ENCODE measurements around the gene AIG1.

Gene AIG1

DNA sequence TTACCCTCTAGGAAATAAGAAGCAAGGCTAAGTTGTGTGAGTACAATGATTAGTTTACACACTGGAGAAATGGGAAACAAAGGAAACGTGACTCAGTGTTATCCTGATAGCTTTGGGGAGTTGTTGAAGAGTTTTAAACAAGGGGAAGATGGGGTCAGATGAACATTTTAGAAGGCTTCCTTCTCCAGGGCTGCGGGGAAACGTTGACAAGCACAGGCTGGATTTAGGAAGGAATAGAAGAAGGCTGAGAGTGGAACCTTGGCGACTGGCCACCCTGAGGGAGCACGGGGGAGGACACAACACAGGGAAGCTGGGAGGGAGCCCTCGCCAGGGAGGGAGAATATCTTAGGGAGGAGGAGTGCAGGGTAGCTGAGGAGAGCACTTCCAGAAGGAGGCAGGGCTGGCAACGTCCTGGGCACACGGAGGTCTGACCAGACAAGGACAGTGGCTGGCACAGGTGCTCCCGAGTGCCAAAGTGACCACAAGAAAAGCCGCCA lies 134.7 kb downstream of the AIG1 start:
- DNase-seq (ENCODE audit: low read depth in 3 of 3), result no peak

DNA sequence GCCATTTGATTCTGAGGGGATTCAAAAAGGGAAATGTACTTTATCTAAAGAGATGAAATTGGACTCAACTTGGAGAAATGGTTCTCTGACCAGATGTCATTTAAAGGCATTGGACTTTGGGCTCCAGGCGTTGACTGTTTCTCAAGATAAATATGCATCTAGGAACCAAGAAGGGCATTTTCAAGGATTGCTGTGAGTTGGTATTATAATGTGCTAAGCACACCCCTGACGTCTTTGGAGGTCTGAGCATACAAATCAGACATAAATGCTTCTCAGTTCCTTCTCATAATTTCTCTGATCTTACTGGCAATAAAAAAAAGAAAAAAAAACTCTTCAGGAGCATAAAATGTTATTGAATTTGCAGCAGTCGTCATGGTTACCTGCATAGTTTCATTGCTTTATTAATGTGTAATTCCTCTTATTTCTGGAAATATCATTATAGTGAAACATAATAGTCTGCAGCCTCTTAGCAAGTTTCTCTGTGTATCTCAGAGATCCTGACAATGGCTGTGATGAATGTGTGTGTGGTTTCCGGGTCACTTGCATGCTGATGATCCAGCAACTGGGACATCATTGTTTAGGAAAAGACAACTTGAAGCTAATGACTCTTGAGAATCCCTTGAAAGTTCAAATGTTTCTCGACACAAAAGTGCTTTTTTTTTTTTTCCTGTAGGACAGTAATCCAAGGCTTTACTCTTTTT lies 136.0 kb downstream of the AIG1 start:
- no peak for DNase-seq (ENCODE audit: low read depth in 3 of 3)

DNA sequence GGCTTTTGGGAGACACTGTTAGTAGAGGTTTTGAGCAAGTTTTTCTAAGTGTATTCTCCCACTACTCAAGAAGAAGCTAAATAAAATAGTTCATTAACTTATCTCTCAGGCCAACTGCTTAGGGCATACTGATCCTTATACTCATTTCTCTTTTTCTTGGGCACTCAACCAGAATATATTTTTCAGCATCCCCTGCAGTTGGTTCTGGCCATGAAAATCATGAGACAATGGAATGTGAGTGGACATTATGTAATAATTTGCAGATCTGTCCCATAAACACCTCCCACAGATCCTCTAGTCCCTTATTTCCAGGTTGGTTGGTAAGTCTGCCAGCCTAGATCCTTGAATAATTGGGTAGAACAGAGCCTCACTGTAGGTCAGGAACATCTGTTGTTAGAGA lies 136.7 kb downstream of the AIG1 start:
- no peak for DNase-seq (ENCODE audit: low read depth in 3 of 3)

DNA sequence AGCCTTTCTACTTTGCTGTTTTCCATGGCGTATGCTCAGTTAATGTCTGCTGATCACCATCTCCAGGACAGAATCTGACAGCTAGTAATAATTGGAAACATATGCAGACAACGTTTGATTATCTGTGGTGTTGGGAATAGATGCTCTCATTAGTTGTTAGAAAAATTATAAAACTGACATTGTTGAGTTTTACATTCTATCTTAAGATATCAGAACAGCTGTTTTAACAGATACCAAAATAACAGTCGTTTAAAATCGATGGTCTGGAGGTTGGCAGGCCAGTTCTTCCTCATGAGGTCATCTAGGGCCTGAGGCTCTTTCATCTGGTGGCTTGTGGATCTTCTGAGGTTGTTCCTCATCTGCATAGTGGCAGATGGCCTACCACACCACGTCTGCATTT lies 137.6 kb downstream of the AIG1 start:
- DNase-seq (ENCODE audit: low read depth in 3 of 3), result no peak

GRCh38 chr6:143199291-143199690 lies 138.6 kb downstream of the AIG1 start:
- no peak for DNase-seq (ENCODE audit: low read depth in 3 of 3)

DNA sequence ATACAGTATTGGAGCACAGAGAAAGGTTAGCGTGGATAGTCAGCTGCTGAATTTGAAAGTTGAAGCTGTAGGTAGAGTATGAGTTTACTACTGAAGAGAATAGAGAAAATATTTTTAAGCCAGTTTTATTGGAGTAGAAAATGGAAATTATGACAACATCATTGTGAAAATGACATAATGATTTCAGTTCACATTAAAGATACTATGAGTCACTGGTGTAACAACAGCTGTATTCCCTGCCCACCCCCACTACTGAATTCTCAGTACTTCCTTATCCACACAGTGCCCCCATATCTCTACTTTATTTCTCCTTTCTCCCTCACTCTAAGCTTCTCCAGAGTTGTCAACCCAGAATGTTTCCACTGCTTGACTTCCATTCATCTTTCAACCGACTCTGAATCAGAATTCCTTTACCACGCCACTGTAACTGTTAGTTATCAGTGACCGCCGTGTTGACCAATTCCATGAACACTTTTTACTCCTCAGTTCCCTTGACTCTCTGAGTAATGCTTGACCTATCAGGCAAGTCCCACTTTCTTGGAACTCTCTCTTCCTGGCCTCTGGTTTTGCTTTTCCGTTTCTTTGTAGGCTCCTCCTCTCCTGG lies 139.6 kb downstream of the AIG1 start:
- DNase-seq (ENCODE audit: low read depth in 3 of 3), result no peak

DNA sequence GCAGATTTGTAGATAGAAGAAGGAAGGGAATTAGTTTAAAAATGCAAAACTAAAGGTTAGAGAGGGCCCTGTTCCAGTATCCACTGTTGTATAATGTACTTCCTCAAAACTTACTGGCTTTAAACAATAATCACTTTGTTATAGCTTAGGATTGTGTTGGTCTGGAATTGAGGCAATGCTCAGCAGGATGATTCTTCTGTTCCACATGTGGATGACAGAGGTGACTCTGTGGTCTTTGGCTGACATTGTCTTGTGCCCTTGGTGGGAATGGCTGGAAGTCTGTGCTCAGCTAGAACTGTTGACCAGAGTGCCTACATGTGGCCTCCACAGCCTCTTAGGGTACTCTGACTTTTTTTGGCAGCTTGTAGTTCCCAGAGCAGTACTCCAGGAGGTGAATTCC lies 143.4 kb downstream of the AIG1 start:
- no peak for DNase-seq (ENCODE audit: low read depth in 3 of 3)

- no peak for DNase-seq (ENCODE audit: low read depth in 3 of 3)
Observed at GRCh38 chr6:143205131-143205535, 144.4 kb downstream of the AIG1 start.

DNA sequence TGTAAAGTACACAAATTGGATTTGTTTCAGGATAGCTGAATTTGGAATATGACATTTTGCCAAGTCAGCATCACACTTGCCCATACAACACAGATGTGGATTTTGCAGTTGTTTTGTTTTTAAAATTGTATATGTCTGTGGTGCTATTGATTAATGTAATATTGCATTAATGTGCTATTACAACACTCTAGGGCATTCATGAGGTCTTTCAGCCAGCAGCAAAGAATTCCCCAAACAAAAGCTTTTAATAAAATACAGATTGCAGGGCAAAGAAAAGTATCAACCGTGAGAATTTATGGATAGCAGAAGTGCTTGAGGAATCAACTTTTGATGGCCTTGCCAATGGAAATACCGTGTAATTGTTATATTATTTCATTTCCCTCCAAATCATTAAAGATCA lies 144.9 kb downstream of the AIG1 start:
- DNase-seq (ENCODE audit: low read depth in 3 of 3), result no peak

GRCh38 chr6:143205991-143206390 lies 145.3 kb downstream of the AIG1 start:
- no peak for DNase-seq (ENCODE audit: low read depth in 3 of 3)

DNA sequence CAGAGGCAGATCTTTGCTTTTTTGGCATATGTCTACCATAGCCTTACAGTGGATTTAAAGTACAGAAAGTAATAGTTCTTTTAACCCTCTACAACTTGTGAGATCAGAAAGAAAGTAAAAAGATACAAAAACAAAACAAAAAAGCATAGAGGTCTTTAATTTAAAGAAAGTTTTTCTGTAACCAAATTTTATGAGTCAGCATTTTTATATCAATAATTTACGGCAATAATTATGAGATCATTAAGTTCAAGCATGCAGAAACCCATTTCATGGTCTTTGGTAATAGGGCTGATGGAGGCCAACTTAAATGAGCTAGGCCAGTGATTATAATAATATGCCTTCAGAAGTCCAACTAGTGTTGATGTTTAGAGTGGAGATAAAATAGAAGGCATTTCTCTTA lies 145.9 kb downstream of the AIG1 start:
- DNase-seq (ENCODE audit: low read depth in 3 of 3), result no peak

DNA sequence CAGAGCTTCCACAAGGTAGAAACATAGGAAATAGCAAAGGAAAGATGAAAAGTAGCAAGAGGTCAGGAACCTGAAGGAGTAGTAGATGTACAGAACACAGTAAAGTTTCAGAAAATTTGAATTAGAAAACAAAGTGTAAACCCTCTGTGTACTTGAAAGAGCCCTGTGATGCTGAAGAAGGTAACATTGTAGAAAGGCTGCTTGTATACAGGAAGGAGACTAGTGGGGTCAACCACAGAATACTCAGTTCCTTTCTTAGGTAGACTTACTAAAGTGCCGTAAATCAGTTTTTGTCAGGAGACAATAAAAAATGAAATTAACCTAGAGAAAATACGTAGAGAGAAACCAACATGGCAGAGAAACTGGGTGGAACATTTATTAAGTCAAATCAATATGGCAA lies 149.7 kb downstream of the AIG1 start:
- no peak for DNase-seq (ENCODE audit: low read depth in 3 of 3)

- DNase-seq (ENCODE audit: low read depth in 3 of 3), result no peak
Observed at GRCh38 chr6:143213859-143214376, 153.2 kb downstream of the AIG1 start.

DNA sequence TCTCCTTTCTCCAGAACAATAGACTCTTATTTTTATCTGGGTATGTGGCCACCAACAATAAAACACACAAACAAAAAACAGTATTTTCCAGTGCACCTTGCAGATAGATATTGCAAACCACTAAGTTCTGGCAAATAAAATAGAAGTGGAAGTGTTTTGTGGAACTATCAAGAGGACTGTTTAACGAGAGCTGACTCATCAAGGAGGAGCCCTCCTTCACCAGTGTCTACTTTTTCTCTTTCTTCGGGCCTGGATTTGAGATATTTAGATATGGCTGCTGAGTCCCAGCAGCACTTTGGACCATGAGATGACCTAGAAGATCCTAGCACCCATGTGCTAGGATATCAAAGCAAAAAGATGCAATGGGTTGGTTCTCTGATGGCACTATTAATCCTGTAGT lies 154.7 kb downstream of the AIG1 start:
- DNase-seq (ENCODE audit: low read depth in 3 of 3), result no peak

DNA sequence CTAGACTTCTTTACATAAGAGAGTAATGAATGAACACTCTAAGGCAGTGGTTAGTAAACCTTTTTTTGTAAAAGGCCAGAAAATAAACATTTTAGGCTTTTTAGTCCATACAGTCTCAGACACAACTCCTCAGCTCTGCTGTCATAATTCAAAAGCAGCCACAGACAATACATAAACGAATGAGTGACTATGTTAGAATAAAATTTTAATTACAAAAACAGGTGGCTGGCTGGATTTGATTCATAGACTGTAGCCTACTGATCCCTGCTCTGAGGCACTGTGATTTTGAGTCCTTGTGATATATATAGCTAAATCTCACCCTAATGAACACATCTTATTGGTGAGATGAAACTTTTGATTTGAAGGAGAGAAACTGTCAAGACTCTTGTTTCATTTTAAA lies 155.1 kb downstream of the AIG1 start:
- no peak for DNase-seq (ENCODE audit: low read depth in 3 of 3)

DNA sequence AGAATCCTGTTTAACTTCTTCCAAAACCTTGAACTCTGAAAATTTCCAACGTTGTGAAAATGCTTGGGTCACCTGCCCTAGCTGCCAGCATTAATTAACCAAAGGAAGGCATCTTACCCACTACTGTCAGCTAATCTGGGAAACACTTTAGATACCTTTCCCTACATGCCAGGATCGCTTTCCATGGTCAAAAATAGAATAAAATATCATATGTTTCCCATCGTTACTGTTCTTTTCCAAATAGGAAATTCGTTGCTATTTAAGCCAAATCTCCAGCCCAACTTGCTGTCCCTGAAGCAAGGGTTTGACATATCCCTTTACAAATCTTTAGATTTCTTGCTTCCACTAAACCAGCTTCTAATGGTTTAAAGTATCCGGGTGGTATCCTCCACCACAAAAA lies 157.5 kb downstream of the AIG1 start:
- DNase-seq (ENCODE audit: low read depth in 3 of 3), result no peak

GRCh38 chr6:143221698-143222097 lies 161.0 kb downstream of the AIG1 start:
- DNase-seq (ENCODE audit: low read depth in 3 of 3), result no peak

DNA sequence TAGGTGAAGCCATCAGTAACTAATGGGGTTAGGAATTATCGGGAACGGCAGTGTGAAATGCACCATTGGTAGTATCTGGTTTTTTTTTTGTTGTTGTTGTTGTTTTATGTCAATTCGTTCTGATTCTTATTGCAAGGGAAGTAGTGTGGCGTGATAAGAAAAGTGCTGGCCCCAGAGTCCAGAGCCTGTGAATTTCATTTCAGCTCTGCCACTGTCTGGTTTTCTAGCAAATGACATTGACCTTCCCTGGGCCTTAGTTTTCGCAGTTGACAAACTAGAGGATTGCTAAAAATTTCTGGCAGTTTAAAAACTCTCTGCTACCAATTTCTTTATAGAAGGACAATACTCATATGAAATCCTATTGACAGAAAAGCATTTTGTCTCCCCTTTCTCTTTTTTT lies 161.6 kb downstream of the AIG1 start:
- no peak for DNase-seq (ENCODE audit: low read depth in 3 of 3)

DNA sequence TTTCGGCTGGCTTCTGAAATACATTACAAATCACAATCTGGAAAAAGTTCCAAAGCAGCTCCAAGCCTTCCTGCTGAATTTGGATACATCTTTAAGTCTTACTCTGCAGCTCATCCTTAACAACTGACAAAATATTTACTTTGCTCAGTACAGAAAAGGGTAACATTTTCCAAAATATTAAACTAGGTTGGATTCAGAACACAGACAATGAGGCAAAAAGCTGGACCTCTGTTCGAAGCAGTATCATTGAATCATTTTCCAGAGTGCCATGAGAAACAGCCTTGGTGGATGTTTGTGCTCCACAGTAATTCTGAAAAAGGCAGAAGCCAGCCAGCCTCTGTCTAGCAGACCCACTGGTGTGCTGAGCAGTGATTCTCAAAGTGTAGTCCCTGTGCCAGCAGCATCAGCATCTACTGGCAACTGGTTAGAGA lies 162.1 kb downstream of the AIG1 start:
- no peak for DNase-seq (ENCODE audit: low read depth in 3 of 3)

GRCh38 chr6:143223895-143224294 lies 163.2 kb downstream of the AIG1 start:
- no peak for DNase-seq (ENCODE audit: low read depth in 3 of 3)

DNA sequence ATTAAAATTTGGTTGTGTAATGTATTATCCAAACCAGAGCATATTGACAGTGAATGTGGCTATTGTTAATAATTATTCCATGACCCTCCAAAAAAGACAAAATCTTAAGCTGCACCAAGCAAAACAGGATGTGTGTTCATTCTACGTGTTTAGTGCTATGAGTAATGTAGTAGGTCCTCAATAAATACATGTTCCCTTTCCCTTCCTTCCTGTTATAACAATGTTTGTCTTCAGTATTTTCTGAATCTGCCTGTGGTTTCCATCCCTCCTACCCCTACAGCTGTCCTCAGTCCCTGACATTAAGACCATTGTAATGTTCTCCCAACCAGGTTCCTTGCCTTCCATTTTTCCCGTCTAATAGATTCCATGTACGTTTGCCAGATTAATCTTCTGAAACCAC lies 163.8 kb downstream of the AIG1 start:
- DNase-seq (ENCODE audit: low read depth in 3 of 3), result no peak

DNA sequence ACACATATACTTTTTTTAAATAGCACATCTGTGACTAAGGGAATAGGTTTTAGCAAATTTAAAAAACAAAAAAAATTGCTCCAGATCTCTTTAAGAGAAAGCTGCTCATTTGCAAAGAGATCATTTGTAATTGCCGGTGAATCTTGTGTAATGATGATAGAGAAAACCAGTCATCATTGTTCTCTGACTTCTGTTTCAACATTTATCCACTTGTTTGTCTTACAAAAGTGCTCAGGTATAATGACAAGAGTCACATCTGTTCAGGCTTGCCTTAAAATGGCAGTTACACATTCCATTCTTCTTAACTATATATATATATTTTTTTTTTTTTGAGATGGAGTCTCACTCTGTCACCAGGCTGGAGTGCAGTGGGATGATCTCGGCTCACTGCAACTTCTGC lies 165.2 kb downstream of the AIG1 start:
- DNase-seq (ENCODE audit: low read depth in 3 of 3), result no peak

GRCh38 chr6:143227675-143228074 lies 167.0 kb downstream of the AIG1 start:
- DNase-seq (ENCODE audit: low read depth in 3 of 3), result no peak

- DNase-seq (ENCODE audit: low read depth in 3 of 3), result no peak
Observed at GRCh38 chr6:143229400-143229799, 168.7 kb downstream of the AIG1 start.
